NB4 (cell line): Measurements from ENCODE around the gene APP.

Source experiments
- MYC ChIP-seq: IDR thresholded peaks from 2 replicates; pipeline ENCODE4 v1.6.1; 2011; ENCODE audit warnings: low read depth, low read length
- POLR2A ChIP-seq: IDR thresholded peaks from 2 replicates; pipeline ENCODE4 v1.6.1; 2011; ENCODE audit warnings: mild to moderate bottlenecking; ENCODE audit not compliant: insufficient read length; ENCODE audit errors: extremely low read depth
- TF ChIP-seq, protein P1 (sequence below): IDR thresholded peaks from one replicate; pipeline ENCODE4 v1.5.1; 2012; ENCODE audit warnings: low read depth, low read length
- TF ChIP-seq, protein P2 (sequence below): IDR thresholded peaks from 2 replicates; pipeline ENCODE4 v1.6.1; 2011; ENCODE audit warnings: low read depth, low read length

DNA sequence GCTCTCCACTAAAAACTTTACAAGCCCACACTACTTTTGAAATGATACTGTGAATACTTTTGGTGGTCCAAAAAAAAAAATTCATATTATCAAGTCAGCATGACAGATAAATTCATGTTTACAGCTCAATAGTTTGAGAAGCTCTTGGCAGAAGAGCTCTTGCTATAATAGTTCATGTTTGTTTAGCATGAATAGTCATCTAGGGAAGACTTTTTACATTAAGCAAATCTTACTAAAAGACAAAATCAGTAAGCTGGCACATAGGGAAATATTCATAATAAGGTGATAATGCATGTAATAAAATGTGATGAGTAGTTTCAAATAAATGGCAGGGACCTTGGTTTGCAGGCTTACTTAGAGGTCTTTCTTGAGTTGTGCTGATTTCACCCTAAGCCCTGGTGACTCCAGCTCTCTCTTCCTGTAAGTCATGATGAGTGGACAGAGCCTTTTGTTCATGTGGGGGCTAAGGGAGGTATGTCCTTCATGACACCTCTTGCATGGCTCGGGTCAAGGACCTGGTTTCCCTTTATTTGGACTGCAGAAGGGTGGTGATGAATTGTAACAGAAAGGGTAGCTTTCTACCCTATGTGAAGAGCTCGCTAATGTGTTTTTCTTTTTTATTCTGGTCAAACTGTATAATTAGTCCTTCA lies 269.1 kb downstream of the APP start:
- TF ChIP-seq, protein P1, sequence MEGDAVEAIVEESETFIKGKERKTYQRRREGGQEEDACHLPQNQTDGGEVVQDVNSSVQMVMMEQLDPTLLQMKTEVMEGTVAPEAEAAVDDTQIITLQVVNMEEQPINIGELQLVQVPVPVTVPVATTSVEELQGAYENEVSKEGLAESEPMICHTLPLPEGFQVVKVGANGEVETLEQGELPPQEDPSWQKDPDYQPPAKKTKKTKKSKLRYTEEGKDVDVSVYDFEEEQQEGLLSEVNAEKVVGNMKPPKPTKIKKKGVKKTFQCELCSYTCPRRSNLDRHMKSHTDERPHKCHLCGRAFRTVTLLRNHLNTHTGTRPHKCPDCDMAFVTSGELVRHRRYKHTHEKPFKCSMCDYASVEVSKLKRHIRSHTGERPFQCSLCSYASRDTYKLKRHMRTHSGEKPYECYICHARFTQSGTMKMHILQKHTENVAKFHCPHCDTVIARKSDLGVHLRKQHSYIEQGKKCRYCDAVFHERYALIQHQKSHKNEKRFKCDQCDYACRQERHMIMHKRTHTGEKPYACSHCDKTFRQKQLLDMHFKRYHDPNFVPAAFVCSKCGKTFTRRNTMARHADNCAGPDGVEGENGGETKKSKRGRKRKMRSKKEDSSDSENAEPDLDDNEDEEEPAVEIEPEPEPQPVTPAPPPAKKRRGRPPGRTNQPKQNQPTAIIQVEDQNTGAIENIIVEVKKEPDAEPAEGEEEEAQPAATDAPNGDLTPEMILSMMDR = no peak
- TF ChIP-seq, protein P2, sequence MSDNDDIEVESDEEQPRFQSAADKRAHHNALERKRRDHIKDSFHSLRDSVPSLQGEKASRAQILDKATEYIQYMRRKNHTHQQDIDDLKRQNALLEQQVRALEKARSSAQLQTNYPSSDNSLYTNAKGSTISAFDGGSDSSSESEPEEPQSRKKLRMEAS = no peak
- TF ChIP-seq POLR2A (no peak), MYC (no peak)
